ENCODE data around the gene XPO5. TPM values are rescaled to one million over a fixed set of nuclear protein-coding genes. Genes with fewer than 3 reads are reported as not detected.
A peak's percentile ranks its signal among the peaks of the same experiment; 100 is the strongest.

XPO5 gene
- polyA plus RNA-seq, 1 of the 3 experiments (the other 2 are of a cell fraction) = 29.5 TPM

DNA sequence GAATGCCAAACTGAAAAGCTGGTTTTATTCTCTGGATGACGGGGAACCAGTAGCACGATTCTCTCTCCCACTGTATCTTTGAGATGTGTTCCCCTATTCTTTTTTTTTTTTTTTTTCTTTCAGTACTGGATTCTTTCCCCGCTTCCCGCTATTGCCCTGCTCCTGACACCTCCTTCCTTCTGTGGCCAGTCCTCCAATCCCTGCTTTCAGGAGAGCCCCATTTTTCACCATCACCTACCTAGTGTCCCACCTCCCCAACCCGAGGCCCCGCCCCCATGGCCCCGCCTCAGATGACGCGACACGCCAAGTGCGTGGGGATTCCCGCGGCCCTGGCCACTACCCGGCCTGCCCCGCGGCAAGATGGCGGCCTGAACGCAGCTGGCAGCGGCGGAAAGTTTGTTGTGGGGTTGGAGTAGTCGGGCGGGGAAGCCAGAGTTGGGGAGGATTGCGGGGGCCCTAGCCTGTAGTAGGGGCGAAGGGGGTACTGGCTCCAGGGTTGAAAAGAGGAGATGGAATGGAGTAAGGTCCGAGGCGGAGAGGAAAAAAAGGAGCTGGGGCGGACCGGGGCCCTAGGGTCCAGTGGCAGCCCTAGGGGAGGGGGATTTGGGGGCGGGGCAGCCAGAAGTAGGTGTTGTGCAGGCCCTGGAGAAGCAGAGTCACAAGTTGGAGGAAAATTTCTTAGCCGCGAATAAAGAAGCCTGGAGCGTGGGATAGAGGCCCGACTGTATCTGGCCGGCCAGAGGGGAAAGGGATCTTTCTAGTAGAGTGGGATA lies 98.4 kb downstream of the XPO5 start, which contains the start of gene TJAP1 (continued):
- peak; percentile 18; the same call in 1 of the 2 replicates for TF ChIP-seq NRF1 (IDR thresholded peaks at IDR 0.05; ENCODE audit: low read depth, low read length)
- TF ChIP-seq MEF2A (IDR thresholded peaks at IDR 0.05; ENCODE audit: borderline replicate concordance, low read depth) = no peak
- TF ChIP-seq ELF1 (IDR thresholded peaks at IDR 0.05) = no peak
- TF ChIP-seq RCOR1 (IDR thresholded peaks at IDR 0.05; ENCODE audit: low read length) = no peak
- peak; percentile 89 for TF ChIP-seq POLR2AphosphoS5 (IDR thresholded peaks at IDR 0.05; ENCODE audit: low read depth, low read length)
- TF ChIP-seq, protein P1, sequence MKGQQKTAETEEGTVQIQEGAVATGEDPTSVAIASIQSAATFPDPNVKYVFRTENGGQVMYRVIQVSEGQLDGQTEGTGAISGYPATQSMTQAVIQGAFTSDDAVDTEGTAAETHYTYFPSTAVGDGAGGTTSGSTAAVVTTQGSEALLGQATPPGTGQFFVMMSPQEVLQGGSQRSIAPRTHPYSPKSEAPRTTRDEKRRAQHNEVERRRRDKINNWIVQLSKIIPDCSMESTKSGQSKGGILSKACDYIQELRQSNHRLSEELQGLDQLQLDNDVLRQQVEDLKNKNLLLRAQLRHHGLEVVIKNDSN (IDR thresholded peaks at IDR 0.05; ENCODE audit: borderline replicate concordance, low read depth) = no peak
- TF ChIP-seq RXRA (IDR thresholded peaks at IDR 0.05; ENCODE audit: borderline replicate concordance, low read depth) = no peak
- no peak for TF ChIP-seq EP300 (IDR thresholded peaks at IDR 0.05; ENCODE audit: borderline replicate concordance in 1 of 2, low read depth in 1 of 2, low read length in 1 of 2)
- TF ChIP-seq CHD2 (IDR thresholded peaks at IDR 0.05; ENCODE audit: low read length, partially characterized antibody) = peak; percentile 78
- TF ChIP-seq, protein P2, sequence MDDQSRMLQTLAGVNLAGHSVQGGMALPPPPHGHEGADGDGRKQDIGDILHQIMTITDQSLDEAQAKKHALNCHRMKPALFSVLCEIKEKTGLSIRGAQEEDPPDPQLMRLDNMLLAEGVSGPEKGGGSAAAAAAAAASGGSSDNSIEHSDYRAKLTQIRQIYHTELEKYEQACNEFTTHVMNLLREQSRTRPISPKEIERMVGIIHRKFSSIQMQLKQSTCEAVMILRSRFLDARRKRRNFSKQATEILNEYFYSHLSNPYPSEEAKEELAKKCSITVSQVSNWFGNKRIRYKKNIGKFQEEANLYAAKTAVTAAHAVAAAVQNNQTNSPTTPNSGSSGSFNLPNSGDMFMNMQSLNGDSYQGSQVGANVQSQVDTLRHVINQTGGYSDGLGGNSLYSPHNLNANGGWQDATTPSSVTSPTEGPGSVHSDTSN (IDR thresholded peaks at IDR 0.05) = peak; percentile 47
- TF ChIP-seq TCF12 (IDR thresholded peaks at IDR 0.05) = no peak

DNA sequence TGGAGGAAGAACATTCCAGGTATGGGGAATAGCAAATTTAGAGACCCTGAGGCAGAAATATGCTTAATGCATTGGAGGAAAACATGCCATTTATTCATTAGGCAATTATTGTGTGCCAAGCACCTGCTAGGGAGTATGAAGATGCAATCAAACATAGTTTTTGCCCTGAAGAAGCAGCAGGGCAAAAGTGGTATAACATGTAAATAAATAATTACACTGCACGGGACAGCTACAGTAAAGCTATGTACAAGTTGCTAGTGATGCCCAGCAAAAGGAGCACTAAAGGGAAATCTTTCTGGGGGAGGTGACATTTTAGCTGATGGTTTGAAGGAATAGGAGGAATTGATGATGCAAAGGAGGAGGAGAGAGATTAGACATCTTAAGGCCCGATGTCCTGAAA lies 99.1 kb downstream of the XPO5 start:
- H3K27me3 ChIP-seq (ENCODE audit: insufficient read depth) = no peaks in the 10 kb centered on the region
- peaks cover 38% of the 10 kb centered on the region for H3K79me2 ChIP-seq (ENCODE audit: insufficient read depth)
- 0 out of 2 replicates have a peak overlapping the region, but pooled peaks have one; percentile 79 for H3K9ac ChIP-seq
- no peaks in the 10 kb centered on the region for H3F3A ChIP-seq (replicated peaks; ENCODE audit: insufficient read depth)
- no peaks in the 10 kb centered on the region for H3K9me2 ChIP-seq
- ChIA-PET CTCF (interaction anchor here (1.1 to 3.9 kb wide), 7 partner anchors 13 to 30 kb away, joined by 3 to 23 read pairs (median 5); partner anchors contain the start of gene DLK2), POLR2A (interaction anchor here (0.8 to 1.5 kb wide), 7 partner anchors 13 to 39 kb away, joined by 3 to 7 read pairs (median 4); no protein-coding TSS in a partner anchor)
- DNase-seq = no peak
- H3K4me2 ChIP-seq = peak overlapping the region; percentile 77
- H3K4me1 ChIP-seq (ENCODE audit: control insufficient read depth in 1 of 2, insufficient read depth in 2 of 2, low read depth in 1 of 2, low read length in 1 of 2) = peaks cover 10 to 15% of the 10 kb centered on the region in 2 experiments; a peak in 3 of 4 replicates
- H3K27ac ChIP-seq (ENCODE audit: low read depth in 2 of 2, low read length in 1 of 2) = peak overlapping the region; percentile 35 to 62; a peak in 3 of 4 replicates
- no peaks in the 10 kb centered on the region for H3K9me3 ChIP-seq
- H2AFZ ChIP-seq (ENCODE audit: low read depth) = peak overlapping the region; percentile 92
- TF ChIP-seq NRF1 (IDR thresholded peaks at IDR 0.05; ENCODE audit: low read depth, low read length) (no peak), MXI1 (IDR thresholded peaks at IDR 0.05; ENCODE audit: low read depth, low read length) (no peak), TCF12 (IDR thresholded peaks at IDR 0.05) (no peak), SMC3 (IDR thresholded peaks at IDR 0.05; ENCODE audit: low read depth, low read length) (no peak), RFX5 (IDR thresholded peaks at IDR 0.05; ENCODE audit: low read length) (no peak), TEAD4 (IDR thresholded peaks at IDR 0.05; ENCODE audit: borderline replicate concordance, insufficient read depth) (no peak), EP300 (IDR thresholded peaks at IDR 0.05; ENCODE audit: borderline replicate concordance in 1 of 2, low read depth in 1 of 2, low read length in 1 of 2) (no peak), TAF1 (IDR thresholded peaks at IDR 0.05; ENCODE audit: borderline replicate concordance, low read depth, low read length) (no peak), FOSL2 (IDR thresholded peaks at IDR 0.05; ENCODE audit: borderline replicate concordance, low read depth) (no peak), MEF2A (IDR thresholded peaks at IDR 0.05; ENCODE audit: borderline replicate concordance, low read depth) (no peak), JUND (IDR thresholded peaks at IDR 0.05) (no peak), YY1 (IDR thresholded peaks at IDR 0.05; ENCODE audit: low read depth) (no peak), ELF1 (IDR thresholded peaks at IDR 0.05) (no peak), GATA2 (CRISPR knock-in tag; IDR thresholded peaks at IDR 0.05) (no peak), RCOR1 (IDR thresholded peaks at IDR 0.05; ENCODE audit: low read length) (no peak), RXRA (IDR thresholded peaks at IDR 0.05; ENCODE audit: borderline replicate concordance, low read depth) (no peak)
- TF ChIP-seq, protein P3, sequence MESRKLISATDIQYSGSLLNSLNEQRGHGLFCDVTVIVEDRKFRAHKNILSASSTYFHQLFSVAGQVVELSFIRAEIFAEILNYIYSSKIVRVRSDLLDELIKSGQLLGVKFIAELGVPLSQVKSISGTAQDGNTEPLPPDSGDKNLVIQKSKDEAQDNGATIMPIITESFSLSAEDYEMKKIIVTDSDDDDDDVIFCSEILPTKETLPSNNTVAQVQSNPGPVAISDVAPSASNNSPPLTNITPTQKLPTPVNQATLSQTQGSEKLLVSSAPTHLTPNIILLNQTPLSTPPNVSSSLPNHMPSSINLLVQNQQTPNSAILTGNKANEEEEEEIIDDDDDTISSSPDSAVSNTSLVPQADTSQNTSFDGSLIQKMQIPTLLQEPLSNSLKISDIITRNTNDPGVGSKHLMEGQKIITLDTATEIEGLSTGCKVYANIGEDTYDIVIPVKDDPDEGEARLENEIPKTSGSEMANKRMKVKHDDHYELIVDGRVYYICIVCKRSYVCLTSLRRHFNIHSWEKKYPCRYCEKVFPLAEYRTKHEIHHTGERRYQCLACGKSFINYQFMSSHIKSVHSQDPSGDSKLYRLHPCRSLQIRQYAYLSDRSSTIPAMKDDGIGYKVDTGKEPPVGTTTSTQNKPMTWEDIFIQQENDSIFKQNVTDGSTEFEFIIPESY (IDR thresholded peaks at IDR 0.05; ENCODE audit: borderline replicate concordance, low read depth) = no peak
- TF ChIP-seq, protein P1 (IDR thresholded peaks at IDR 0.05; ENCODE audit: borderline replicate concordance, low read depth) = no peak
- peaks cover 0 to 2% of the 10 kb centered on the region in 2 experiments for H3K36me3 ChIP-seq (replicated peaks in 1 of 2; ENCODE audit: control insufficient read depth in 1 of 2, insufficient read depth in 2 of 2, low read length in 1 of 2)
- H3K4me3 ChIP-seq (ENCODE audit: low read depth in 2 of 2, low read length in 1 of 2) = peak overlapping the region; percentile 60 to 65
- no peaks in the 10 kb centered on the region for H4K20me1 ChIP-seq (ENCODE audit: insufficient read depth)
- 2% methylated on average over 2 of the region's 2 CpGs for WGBS (ENCODE audit: low lambda C conversion rate)
